NCI-H2081 treated with DMSO at 0.1 percent for 48 hours (cell line): ENCODE results near the gene SORBS2.

Source experiments
- DNase-seq: peaks from one replicate; lab custom pipeline; 2025; lab: John Stamatoyannopoulos, UW

The SORBS2 gene

GRCh38 chr4:185672151-185672550 is 139.8 kb downstream of the SORBS2 start:
- DNase-seq, result no peak

- no peak for DNase-seq
These were observed 140.5 kb downstream of the SORBS2 start for GRCh38 chr4:185671496-185671895.

GRCh38 chr4:185671066-185671465 is 140.9 kb downstream of the SORBS2 start:
- no peak for DNase-seq

- no peak for DNase-seq
These were observed 142.7 kb downstream of the SORBS2 start for GRCh38 chr4:185669288-185669687.

GRCh38 chr4:185666156-185666555 is 145.8 kb downstream of the SORBS2 start:
- no peak for DNase-seq

GRCh38 chr4:185665655-185666054 is 146.3 kb downstream of the SORBS2 start:
- no peak for DNase-seq

- DNase-seq, result no peak
These were observed 147.5 kb downstream of the SORBS2 start for GRCh38 chr4:185664481-185664880.

- DNase-seq, result no peak
These were observed 149.8 kb downstream of the SORBS2 start for GRCh38 chr4:185662030-185662778.

- DNase-seq, result no peak
These were observed 151.7 kb downstream of the SORBS2 start for GRCh38 chr4:185660340-185660739.

- DNase-seq, result no peak
These were observed 154.3 kb downstream of the SORBS2 start for GRCh38 chr4:185657699-185658098.

GRCh38 chr4:185657183-185657582 is 154.8 kb downstream of the SORBS2 start:
- DNase-seq, result no peak

- no peak for DNase-seq
These were observed 155.5 kb downstream of the SORBS2 start for GRCh38 chr4:185656467-185656931.

- no peak for DNase-seq
These were observed 156.9 kb downstream of the SORBS2 start for GRCh38 chr4:185654965-185655554.

GRCh38 chr4:185654311-185654710 is 157.7 kb downstream of the SORBS2 start:
- DNase-seq, result no peak

GRCh38 chr4:185651851-185652250 is 160.1 kb downstream of the SORBS2 start:
- no peak for DNase-seq

GRCh38 chr4:185651137-185651677 is 160.8 kb downstream of the SORBS2 start:
- DNase-seq, result no peak

- no peak for DNase-seq
These were observed 163.4 kb downstream of the SORBS2 start for GRCh38 chr4:185648631-185649030.

GRCh38 chr4:185645403-185645802 is 166.6 kb downstream of the SORBS2 start:
- no peak for DNase-seq

GRCh38 chr4:185644408-185644807 is 167.6 kb downstream of the SORBS2 start:
- no peak for DNase-seq

GRCh38 chr4:185642907-185643306 is 169.1 kb downstream of the SORBS2 start:
- DNase-seq, result no peak

- no peak for DNase-seq
These were observed 171.0 kb downstream of the SORBS2 start for GRCh38 chr4:185640811-185641675.

- no peak for DNase-seq
These were observed 173.3 kb downstream of the SORBS2 start for GRCh38 chr4:185638548-185639301.
